ENCODE measurements around the gene PCDH15. TPM values are rescaled to one million over a fixed set of nuclear protein-coding genes. Genes with fewer than 3 reads are reported as not detected.

The PCDH15 gene
- total RNA-seq, 4 donors from 2014 or later = not detected

DNA sequence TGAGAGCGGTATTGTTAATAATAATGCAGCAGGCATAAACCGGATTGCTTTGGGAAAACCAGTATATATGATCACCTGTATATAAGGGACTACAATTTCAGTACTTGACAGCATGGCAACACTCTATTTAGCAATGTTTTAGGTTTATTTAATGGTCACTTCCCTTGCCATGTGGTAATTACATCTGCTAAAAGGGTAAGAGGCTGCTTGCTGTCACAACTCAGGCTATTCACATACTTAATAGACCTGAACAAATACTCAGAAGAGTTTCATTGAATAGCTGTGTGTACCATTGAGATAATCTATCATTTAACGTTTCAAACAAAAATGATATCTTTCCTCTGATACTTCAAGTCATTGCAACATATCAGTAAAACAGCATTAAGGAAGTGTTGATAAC lies 90.1 kb downstream of the PCDH15 start:
- Histone ChIP-seq H3K4me3 (no peak overlapping the region), H3K27ac (no peak overlapping the region), H3K9me3 (no peaks in the 10 kb centered on the region), H3K27me3 (no peaks in the 10 kb centered on the region), H3K4me1 (no peaks in the 10 kb centered on the region), H3K36me3 (no peaks in the 10 kb centered on the region)
- TF ChIP-seq POLR2A (IDR thresholded peaks at IDR 0.05) = no peak
- TF ChIP-seq, protein P1, sequence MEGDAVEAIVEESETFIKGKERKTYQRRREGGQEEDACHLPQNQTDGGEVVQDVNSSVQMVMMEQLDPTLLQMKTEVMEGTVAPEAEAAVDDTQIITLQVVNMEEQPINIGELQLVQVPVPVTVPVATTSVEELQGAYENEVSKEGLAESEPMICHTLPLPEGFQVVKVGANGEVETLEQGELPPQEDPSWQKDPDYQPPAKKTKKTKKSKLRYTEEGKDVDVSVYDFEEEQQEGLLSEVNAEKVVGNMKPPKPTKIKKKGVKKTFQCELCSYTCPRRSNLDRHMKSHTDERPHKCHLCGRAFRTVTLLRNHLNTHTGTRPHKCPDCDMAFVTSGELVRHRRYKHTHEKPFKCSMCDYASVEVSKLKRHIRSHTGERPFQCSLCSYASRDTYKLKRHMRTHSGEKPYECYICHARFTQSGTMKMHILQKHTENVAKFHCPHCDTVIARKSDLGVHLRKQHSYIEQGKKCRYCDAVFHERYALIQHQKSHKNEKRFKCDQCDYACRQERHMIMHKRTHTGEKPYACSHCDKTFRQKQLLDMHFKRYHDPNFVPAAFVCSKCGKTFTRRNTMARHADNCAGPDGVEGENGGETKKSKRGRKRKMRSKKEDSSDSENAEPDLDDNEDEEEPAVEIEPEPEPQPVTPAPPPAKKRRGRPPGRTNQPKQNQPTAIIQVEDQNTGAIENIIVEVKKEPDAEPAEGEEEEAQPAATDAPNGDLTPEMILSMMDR (IDR thresholded peaks at IDR 0.05) = no peak
- WGBS, 2 donors = 72 to 73% methylated on average over 3 of the region's 3 CpGs
- no peak for DNase-seq
- intact Hi-C loops (cut with DNase I) = no loop called here

DNA sequence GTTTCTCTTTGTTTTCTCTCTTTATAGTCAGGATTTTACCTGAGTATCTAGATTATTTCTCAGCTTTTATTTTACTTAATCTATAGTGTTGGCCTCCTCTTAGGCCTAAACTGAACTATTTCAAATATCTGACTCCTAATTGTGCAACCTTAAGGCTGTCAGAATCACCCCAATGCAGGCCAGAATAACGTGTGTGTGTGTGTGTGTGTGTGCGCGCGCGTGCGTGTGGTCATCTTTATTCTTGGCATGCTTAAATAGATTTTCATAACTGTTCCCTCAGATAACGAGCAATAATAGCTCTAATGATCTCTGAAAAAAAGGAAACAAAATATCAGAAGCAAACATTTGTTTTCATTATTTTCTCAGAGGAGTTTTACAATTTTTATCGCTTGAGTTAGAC lies 92.4 kb downstream of the PCDH15 start:
- no peaks in the 10 kb centered on the region for H3K36me3 ChIP-seq

DNA sequence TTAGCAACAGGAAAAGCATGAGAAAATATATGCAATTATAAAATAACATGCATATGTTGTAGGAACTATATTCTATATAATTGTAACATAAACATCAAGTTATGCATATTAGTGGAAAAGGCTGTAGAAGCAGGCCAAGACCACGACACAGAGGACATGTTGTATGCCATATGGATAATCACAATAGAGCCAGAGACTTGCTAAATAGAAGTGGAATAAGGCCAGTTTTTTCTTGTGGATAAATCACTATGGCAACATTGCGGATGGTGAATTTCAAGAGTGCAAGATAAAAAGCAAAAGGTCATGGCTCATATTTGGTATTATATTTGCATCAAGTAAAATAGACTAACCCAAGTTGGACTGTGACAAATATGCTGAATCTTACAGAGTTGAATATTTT lies 93.0 kb downstream of the PCDH15 start:
- Histone ChIP-seq H3K36me3 (no peaks in the 10 kb centered on the region), H3K4me1 (no peaks in the 10 kb centered on the region), H3K9me3 (no peaks in the 10 kb centered on the region), H3K4me3 (no peak overlapping the region), H3K27ac (no peak overlapping the region), H3K27me3 (no peaks in the 10 kb centered on the region)
- no peak for DNase-seq
- intact Hi-C loops (cut with DNase I) = no loop called here
- WGBS, 2 donors = 46 to 51% methylated on average over 2 of the region's 2 CpGs
- TF ChIP-seq, protein P1 (IDR thresholded peaks at IDR 0.05) = no peak

More for the DNA sequence above, 92.4 kb downstream of the PCDH15 start:
- WGBS, 2 donors = 64 to 66% methylated on average over 8 of the region's 8 CpGs
- H3K27ac ChIP-seq = no peak overlapping the region
- TF ChIP-seq POLR2A (IDR thresholded peaks at IDR 0.05) = no peak
- TF ChIP-seq, protein P1 (IDR thresholded peaks at IDR 0.05) = no peak
- H3K27me3 ChIP-seq = no peaks in the 10 kb centered on the region
- no peak overlapping the region for H3K4me3 ChIP-seq
- H3K4me1 ChIP-seq = no peaks in the 10 kb centered on the region
- DNase-seq = no peak
- no peaks in the 10 kb centered on the region for H3K9me3 ChIP-seq
- intact Hi-C loops (cut with DNase I) = no loop called here

DNA sequence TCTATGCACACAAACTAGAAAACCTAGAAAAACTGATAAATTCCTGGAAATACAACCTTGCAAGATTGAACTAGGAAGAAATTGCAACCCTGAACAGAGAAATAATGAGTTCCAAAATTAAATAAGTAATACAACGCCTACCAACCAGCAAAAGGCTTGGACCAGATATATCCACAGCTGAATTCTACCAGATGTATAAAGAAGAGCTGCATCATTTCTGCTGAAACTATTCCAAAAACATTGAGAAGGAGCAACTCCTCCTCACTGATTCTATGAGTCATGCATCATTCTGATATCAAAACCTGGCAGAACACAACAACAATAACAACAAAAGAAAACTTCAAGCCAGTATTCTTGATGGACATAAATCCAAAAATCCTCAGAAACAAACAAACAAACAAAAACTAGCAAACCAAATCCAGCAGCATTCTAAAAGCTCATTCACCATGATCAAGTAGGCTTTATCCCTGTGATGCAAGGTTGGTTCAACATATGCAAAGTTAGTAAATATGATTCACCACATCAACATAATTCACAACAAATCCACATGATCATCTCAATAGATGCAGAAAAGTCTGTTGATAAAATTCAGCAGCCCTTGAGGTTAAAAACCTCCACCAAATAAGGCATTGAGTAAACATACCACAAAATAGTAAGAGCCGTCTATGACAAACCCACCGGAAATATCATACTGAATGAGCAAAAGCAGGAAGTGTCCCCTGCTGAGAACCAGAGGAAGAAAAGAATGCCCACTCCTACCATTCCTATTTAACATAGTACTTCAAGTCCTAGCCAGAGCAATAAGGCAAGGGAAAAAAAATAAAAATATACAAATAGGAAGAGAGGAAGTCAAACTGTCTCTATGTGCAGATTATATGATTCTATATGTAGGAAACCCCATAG lies 98.2 kb downstream of the PCDH15 start:
- no peaks in the 10 kb centered on the region for H3K27me3 ChIP-seq
- no peaks in the 10 kb centered on the region for H3K9me3 ChIP-seq
- H3K4me3 ChIP-seq = no peak overlapping the region
- H3K27ac ChIP-seq = no peak overlapping the region
- no peak for TF ChIP-seq POLR2A (IDR thresholded peaks at IDR 0.05)
- TF ChIP-seq, protein P1 (IDR thresholded peaks at IDR 0.05) = no peak
- WGBS, 2 donors = 68 to 75% methylated on average over 3 of the region's 3 CpGs
- no peaks in the 10 kb centered on the region for H3K36me3 ChIP-seq
- H3K4me1 ChIP-seq = no peaks in the 10 kb centered on the region
- intact Hi-C loops (cut with DNase I) = no loop called here
- no peak for DNase-seq

DNA sequence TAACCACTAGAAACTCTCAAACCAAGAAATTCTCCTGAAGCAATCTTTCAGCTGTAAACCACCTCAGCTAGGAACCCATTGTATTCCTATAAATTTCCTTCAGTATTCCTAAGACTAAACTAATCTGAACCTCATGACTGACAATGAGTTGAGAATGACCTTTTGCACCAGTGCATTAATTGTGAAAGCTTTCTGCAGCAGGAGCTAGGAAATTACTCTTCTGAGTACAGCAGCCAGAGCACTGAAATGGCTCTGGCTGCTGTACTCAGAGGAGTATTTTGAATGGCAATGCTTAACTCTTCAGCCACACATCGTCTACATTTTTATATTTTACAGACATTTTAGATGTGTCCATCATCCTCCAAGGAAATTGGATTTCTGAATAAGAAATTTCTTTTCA lies 109.7 kb downstream of the PCDH15 start:
- intact Hi-C loops (cut with DNase I) = no loop called here

More for the DNA sequence above, 109.7 kb downstream of the PCDH15 start:
- Histone ChIP-seq H3K27ac (no peak overlapping the region), H3K4me3 (no peak overlapping the region), H3K27me3 (no peaks in the 10 kb centered on the region), H3K4me1 (no peaks in the 10 kb centered on the region), H3K36me3 (no peaks in the 10 kb centered on the region), H3K9me3 (no peaks in the 10 kb centered on the region)
- TF ChIP-seq POLR2A (IDR thresholded peaks at IDR 0.05) = no peak
- TF ChIP-seq, protein P1 (IDR thresholded peaks at IDR 0.05) = no peak
- no peak for DNase-seq
- WGBS, 2 donors = 48 to 63% methylated on average over 1 of the region's 1 CpG

Measured in esophagus squamous epithelium (tissue), 5 donors.